ENCODE results near the gene RNF144A. TPM values are rescaled to one million over a fixed set of nuclear protein-coding genes. Genes with fewer than 3 reads are reported as not detected.
"Not testable (repeated sequence)": the region's sequence is repeated elsewhere in the genome, so short reads cannot be mapped to it uniquely, and the experiment has no call there.

Gene RNF144A
- total and polyA plus RNA-seq, 3 experiments from 2014 or later = 8.3 to 14.9 (median 13.5) TPM

- no peaks in the 10 kb centered on the region for H3K9me3 ChIP-seq (ENCODE audit: low read length)
- H3K4me1 ChIP-seq (ENCODE audit: insufficient read depth, low read length) = peaks cover 7% of the 10 kb centered on the region
- H3K4me3 ChIP-seq (ENCODE audit: low read length) = no peak overlapping the region
- no peaks in the 10 kb centered on the region for H3K36me3 ChIP-seq (ENCODE audit: insufficient read depth, low read length)
- H3K9me3 Mint-ChIP-seq = no peaks in the 10 kb centered on the region
- DNase-seq = no peak
- peaks cover 0 to 8% (median 0%) of the 10 kb centered on the region in 3 donors for H3K36me3 Mint-ChIP-seq
- POLR2A ChIA-PET = no interaction called here
- CTCF ChIA-PET = interaction anchor here (1.7 to 4.3 kb wide), 4 partner anchors 21 to 150 kb away, joined by 4 to 34 read pairs (median 16); partner anchors contain the start of genes CMPK2 and RNF144A
- H3K27me3 Mint-ChIP-seq = no peaks in the 10 kb centered on the region
- H3K4me1 Mint-ChIP-seq = no peaks in the 10 kb centered on the region
- H3K4me3 Mint-ChIP-seq = no peak overlapping the region
- H3K27me3 ChIP-seq (ENCODE audit: insufficient read depth, low read length, poor library complexity, severe bottlenecking) = no peaks in the 10 kb centered on the region
- no peak overlapping the region for H3K27ac ChIP-seq (ENCODE audit: low read depth, low read length)
- peak overlapping the region in 3 of 8 donors; percentile 6 to 69 (median 51) for H3K27ac Mint-ChIP-seq
Observed at GRCh38 chr2:6893876-6894482, 23.2 kb upstream of the RNF144A start.

DNA sequence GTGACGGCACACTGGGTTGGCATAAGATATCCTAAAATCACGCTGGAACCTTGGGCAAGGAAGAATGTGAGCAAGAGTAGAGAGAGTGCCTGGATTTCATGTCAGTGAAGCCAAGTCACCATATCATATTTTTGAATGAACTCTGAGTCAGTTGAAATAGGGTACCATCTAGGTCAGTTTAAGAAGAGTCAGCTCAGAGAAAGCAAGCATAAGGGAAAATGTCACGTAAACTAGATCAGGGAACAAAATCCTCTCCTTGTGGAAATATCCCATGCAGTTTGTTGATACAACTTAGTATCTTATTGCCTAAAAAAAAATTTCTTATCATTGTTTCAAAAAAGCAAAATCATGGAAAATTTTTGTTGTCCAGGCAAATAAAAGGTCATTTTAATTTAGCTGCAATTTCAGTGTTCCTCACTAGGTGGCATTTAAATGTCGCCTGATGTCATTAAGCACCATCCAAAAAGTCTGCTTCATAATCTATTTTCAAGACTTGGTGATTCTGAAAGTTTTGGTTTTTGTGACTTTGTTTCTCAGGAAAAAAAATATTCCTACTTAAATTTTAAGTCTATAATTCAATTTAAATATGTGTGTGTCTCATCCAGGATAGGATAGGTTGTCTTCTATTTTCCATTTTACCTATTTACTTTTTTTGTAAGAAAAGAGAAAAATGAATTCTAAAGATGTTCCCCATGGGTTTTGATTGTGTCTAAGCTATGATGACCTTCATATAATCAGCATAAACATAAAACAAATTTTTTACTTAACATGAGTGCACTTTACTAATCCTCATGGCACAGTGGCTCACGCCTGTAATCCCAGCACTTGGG, 20.1 kb upstream of the RNF144A start:
- ChIA-PET POLR2A (interaction anchor here (0.7 kb wide), 1 partner anchor 49 kb away, joined by 3 read pairs; no protein-coding TSS in a partner anchor), CTCF (interaction anchor here (0.7 to 4.3 kb wide), 23 partner anchors 9 to 155 kb away, joined by 3 to 34 read pairs (median 5); partner anchors contain the start of genes CMPK2 and RNF144A)
- H3K4me1 ChIP-seq (ENCODE audit: insufficient read depth, low read length) = peaks cover 7% of the 10 kb centered on the region
- DNase-seq = peak in 2 of 5 donors; percentile 32 to 38
- H3K9me3 ChIP-seq (ENCODE audit: low read length) = no peaks in the 10 kb centered on the region
- no peak overlapping the region for H3K27ac Mint-ChIP-seq
- no peak overlapping the region for H3K27ac ChIP-seq (ENCODE audit: low read depth, low read length)
- H3K36me3 ChIP-seq (ENCODE audit: insufficient read depth, low read length) = no peaks in the 10 kb centered on the region
- H3K27me3 ChIP-seq (ENCODE audit: insufficient read depth, low read length, poor library complexity, severe bottlenecking) = no peaks in the 10 kb centered on the region
- peaks cover 0 to 4% (median 2%) of the 10 kb centered on the region in 3 donors for H3K4me1 Mint-ChIP-seq
- peaks cover 0 to 8% (median 4%) of the 10 kb centered on the region in 5 donors for H3K9me3 Mint-ChIP-seq
- H3K4me3 Mint-ChIP-seq = no peak overlapping the region
- no peaks in the 10 kb centered on the region for H3K27me3 Mint-ChIP-seq
- H3K4me3 ChIP-seq (ENCODE audit: low read length) = no peak overlapping the region
- peaks cover 3 to 8% (median 8%) of the 10 kb centered on the region in 3 donors for H3K36me3 Mint-ChIP-seq

DNA sequence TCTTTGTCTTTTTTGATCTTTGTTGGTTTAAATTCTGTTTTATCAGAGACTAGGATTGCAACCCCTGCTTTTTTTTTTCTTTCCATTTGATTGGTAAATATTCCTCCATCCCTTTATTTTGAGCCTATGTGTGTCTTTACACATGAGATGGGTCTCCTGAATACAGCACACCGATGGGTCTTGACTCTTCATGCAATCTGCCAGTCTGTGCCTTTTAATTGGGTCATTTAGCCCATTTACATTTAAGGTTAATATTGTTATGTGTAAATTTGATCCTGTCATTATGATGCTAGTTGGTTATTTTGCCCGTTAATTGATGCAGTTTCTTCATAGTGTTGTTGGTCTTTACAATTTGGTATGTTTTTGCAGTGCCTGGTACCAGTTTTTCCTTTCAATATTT, 14.6 kb upstream of the RNF144A start:
- H3K4me3 Mint-ChIP-seq; POLR2A ChIA-PET; H3K36me3 ChIP-seq (ENCODE audit: insufficient read depth, low read length); DNase-seq; H3K27ac ChIP-seq (ENCODE audit: low read depth, low read length); H3K27me3 Mint-ChIP-seq; H3K27ac Mint-ChIP-seq; H3K27me3 ChIP-seq (ENCODE audit: insufficient read depth, low read length, poor library complexity, severe bottlenecking); H3K4me3 ChIP-seq (ENCODE audit: low read length); H3K9me3 ChIP-seq (ENCODE audit: low read length): not testable (repeated sequence)
- CTCF ChIA-PET = interaction anchor here (1.5 kb wide), 1 partner anchor 142 kb away, joined by 5 read pairs; no protein-coding TSS in a partner anchor
- H3K36me3 Mint-ChIP-seq = peaks cover 6 to 22% (median 9%) of the 10 kb centered on the region in 3 donors
- peaks cover 28% of the 10 kb centered on the region for H3K4me1 ChIP-seq (ENCODE audit: insufficient read depth, low read length)
- H3K9me3 Mint-ChIP-seq = peaks cover 0 to 20% (median 15%) of the 10 kb centered on the region in 5 donors
- peaks cover 16 to 33% (median 23%) of the 10 kb centered on the region in 3 donors for H3K4me1 Mint-ChIP-seq

- Histone ChIP-seq H3K4me3 (ENCODE audit: low read length) (no peak overlapping the region), H3K36me3 (ENCODE audit: insufficient read depth, low read length) (no peaks in the 10 kb centered on the region), H3K4me1 (ENCODE audit: insufficient read depth, low read length) (peaks cover 55% of the 10 kb centered on the region), H3K9me3 (ENCODE audit: low read length) (no peaks in the 10 kb centered on the region), H3K27ac (ENCODE audit: low read depth, low read length) (no peak overlapping the region), H3K27me3 (ENCODE audit: insufficient read depth, low read length, poor library complexity, severe bottlenecking) (no peaks in the 10 kb centered on the region)
- no peak for DNase-seq
- H3K4me3 Mint-ChIP-seq = no peak overlapping the region
- H3K36me3 Mint-ChIP-seq = peaks cover 6 to 22% (median 9%) of the 10 kb centered on the region in 3 donors
- H3K27me3 Mint-ChIP-seq = peaks cover 0 to 3% of the 10 kb centered on the region in 2 donors
- no peak overlapping the region for H3K27ac Mint-ChIP-seq
- peaks cover 0 to 20% (median 15%) of the 10 kb centered on the region in 5 donors for H3K9me3 Mint-ChIP-seq
- H3K4me1 Mint-ChIP-seq = peaks cover 46 to 64% (median 54%) of the 10 kb centered on the region in 3 donors
- CTCF ChIA-PET = interaction anchor here (1.0 to 7.4 kb wide), 4 partner anchors 9 to 24 kb away, joined by 3 to 68 read pairs (median 16); partner anchors contain the start of gene RNF144A
- POLR2A ChIA-PET = interaction anchor here (0.6 kb wide), 1 partner anchor 12 kb away, joined by 3 read pairs; no protein-coding TSS in a partner anchor
Observed at GRCh38 chr2:6905668-6906067, 11.5 kb upstream of the RNF144A start.

DNA sequence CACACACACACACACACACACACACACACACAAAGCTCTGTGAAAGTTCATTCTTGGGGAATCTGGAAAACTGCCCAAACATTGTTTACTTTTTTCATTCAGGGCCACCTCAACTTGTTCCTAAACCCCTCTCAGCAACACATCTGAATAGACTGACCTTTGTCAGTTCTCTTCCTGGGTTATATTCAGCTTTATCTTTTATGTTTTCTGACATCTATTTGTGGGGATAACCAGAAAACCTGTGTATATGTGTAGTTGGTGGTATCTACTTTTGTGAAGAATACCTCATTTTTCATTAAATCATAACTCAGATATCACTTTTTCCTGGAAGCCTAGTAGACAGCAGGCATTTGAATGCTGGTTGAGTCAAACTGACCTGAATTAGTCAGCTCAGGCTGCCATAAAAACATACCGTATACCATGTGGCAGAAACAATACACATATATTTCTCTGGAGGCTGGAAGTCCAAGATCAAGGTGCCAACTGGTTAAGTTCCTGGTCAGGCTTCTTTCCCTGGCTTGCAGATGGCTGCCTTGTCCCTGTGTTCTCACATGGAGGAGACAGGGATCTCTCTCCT, 11.0 kb upstream of the RNF144A start:
- CTCF ChIA-PET = interaction anchor here (1.0 to 7.4 kb wide), 3 partner anchors 9 to 23 kb away, joined by 3 to 68 read pairs (median 30); partner anchors contain the start of gene RNF144A
- Mint-ChIP-seq H3K36me3 (peaks cover 6 to 22% (median 9%) of the 10 kb centered on the region in 3 donors), H3K4me1 (peaks cover 52 to 70% (median 60%) of the 10 kb centered on the region in 3 donors)

DNA sequence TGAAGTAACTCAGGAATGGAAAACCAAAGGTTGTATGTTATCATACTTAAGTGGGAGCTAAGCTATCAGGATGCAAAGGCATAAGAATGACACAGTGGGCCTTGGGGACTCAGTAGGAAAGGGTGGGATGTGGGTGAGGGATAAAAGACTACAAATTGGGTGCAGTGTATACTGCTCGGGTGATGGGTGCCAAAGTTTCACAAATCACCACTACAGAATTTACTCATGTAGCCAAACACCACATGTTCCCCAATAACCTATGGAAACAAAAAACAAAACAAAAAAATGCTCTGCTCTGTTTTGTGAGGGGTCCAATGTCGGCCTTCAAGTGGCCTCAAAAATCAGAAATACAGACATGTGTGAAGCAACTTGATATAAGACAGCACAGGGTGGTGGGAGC, 8.9 kb upstream of the RNF144A start:
- POLR2A ChIA-PET = no interaction called here
- peaks cover 69 to 85% (median 80%) of the 10 kb centered on the region in 3 donors for H3K4me1 Mint-ChIP-seq
- Histone ChIP-seq H3K27ac (ENCODE audit: low read depth, low read length) (no peak overlapping the region), H3K36me3 (ENCODE audit: insufficient read depth, low read length) (no peaks in the 10 kb centered on the region), H3K9me3 (ENCODE audit: low read length) (no peaks in the 10 kb centered on the region), H3K4me3 (ENCODE audit: low read length) (no peak overlapping the region), H3K27me3 (ENCODE audit: insufficient read depth, low read length, poor library complexity, severe bottlenecking) (no peaks in the 10 kb centered on the region), H3K4me1 (ENCODE audit: insufficient read depth, low read length) (peaks cover 81% of the 10 kb centered on the region)
- no peaks in the 10 kb centered on the region for H3K27me3 Mint-ChIP-seq
- CTCF ChIA-PET = interaction anchor here (1.5 to 7.4 kb wide), 4 partner anchors 9 to 133 kb away, joined by 3 to 68 read pairs (median 18); partner anchors contain the start of genes CMPK2 and RNF144A
- DNase-seq = no peak
- peaks cover 2 to 6% (median 2%) of the 10 kb centered on the region in 3 donors for H3K36me3 Mint-ChIP-seq
- peaks cover 0 to 3% (median 2%) of the 10 kb centered on the region in 5 donors for H3K9me3 Mint-ChIP-seq
- H3K27ac Mint-ChIP-seq = peak overlapping the region; percentile 38 to 95 (median 85)
- H3K4me3 Mint-ChIP-seq = peak overlapping the region in 2 of 7 donors; percentile 5 to 8

More for the DNA sequence above, 11.0 kb upstream of the RNF144A start:
- Histone ChIP-seq H3K27me3 (ENCODE audit: insufficient read depth, low read length, poor library complexity, severe bottlenecking) (no peaks in the 10 kb centered on the region), H3K4me1 (ENCODE audit: insufficient read depth, low read length) (peaks cover 61% of the 10 kb centered on the region), H3K4me3 (ENCODE audit: low read length) (no peak overlapping the region), H3K36me3 (ENCODE audit: insufficient read depth, low read length) (no peaks in the 10 kb centered on the region), H3K9me3 (ENCODE audit: low read length) (no peaks in the 10 kb centered on the region), H3K27ac (ENCODE audit: low read depth, low read length) (no peak overlapping the region)
- POLR2A ChIA-PET = interaction anchor here (1.4 kb wide), 1 partner anchor 10 kb away, joined by 3 read pairs; no protein-coding TSS in a partner anchor
- no peak for DNase-seq
- no peak overlapping the region for H3K4me3 Mint-ChIP-seq
- peaks cover 0 to 20% (median 15%) of the 10 kb centered on the region in 5 donors for H3K9me3 Mint-ChIP-seq
- H3K27me3 Mint-ChIP-seq = peaks cover 0 to 3% of the 10 kb centered on the region in 2 donors
- H3K27ac Mint-ChIP-seq = peak overlapping the region in 1 of 8 donors; percentile 27

Measured in CD8-positive, alpha-beta memory T cell (primary cell).